GM20431 (cell line): ENCODE measurements around the gene NEDD4L.

ENCODE experiments used
- in situ Hi-C: fragments of 300-500 bp; cut with MseI, MboI; formaldehyde crosslinking; loops from one replicate; pipeline ENCODE4 v1.15.0; 2020; ENCODE audit warnings: low sequenced_read_pairs; ENCODE audit not compliant: unreplicated experiment

NEDD4L gene

DNA sequence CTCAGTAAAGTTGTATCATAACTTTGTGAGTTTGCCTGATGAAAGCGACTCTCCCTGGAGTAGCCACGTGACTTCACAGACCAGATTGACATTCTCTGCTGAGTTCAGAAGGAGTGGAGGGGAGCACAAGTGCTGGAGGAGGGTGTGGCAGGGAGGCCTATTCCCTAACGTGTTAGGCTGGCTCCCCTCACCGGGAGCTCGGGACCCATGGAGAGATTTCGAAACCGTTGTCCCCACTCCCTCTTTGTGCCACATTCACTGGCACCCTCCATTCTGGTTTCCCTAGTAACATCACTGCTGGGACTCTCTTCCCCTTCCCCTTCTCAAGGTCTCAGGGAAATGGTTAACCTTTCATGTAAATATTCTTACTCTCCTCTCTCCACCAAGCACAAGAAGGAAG is 304.9 kb downstream of the NEDD4L start:
- in situ Hi-C loops: no loop called here

DNA sequence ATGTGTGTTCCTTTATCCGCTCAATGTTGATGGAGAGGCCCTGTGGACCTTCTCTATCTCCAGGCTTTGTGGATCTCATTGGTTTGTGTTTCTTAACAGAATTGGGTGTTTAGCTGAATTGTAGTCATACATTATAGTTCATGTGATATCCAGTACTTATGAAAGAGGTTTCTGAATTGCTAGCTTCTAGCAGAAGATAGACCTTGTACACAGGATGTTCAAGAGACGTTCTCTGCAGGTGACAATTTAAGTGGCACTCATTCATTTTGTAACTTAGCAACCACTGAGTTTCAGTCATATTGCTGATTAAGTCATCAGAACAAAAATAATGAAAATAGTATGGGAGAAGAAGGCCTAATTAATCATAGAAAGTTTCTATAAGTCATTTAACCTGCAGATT is 305.6 kb downstream of the NEDD4L start:
- in situ Hi-C loops: no loop called here

DNA sequence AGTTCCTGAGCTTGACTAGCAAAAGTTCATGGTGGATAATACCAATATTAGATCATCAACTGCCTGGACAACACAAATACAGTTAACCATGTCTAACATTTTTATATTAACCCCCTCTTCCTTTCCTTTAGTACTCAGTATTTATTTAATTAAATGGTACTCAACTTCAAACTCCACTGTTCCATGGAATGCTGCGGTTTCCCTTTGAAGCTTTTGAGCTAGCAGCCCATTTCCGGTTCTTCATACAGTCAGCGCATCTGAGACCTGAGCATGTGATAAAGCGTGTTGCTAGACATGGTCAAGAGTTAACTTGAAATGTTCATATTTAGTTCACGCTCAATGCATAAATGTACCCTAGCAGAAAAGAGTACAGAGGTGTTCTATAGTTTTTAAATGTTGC is 306.5 kb downstream of the NEDD4L start:
- in situ Hi-C loops: no loop called here

DNA sequence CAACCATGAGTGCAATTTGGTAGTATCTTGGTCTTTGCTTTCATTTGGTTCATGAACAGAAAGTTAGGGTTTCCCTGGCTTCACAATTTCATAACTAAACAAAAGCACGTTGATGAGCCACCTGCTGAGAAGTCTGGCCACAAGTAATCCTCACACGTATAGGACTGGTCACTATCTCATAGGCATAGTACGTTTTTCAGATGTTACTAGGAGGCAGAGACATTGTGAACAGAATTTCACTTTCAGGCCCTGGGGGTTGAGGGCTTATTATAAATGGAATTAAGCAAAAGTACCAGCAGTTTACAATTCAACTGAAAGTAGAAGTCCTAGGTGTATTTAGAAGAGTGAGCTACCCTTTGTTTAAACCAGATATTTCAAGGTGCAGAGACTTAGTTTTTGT is 307.8 kb downstream of the NEDD4L start:
- in situ Hi-C loops: no loop called here

DNA sequence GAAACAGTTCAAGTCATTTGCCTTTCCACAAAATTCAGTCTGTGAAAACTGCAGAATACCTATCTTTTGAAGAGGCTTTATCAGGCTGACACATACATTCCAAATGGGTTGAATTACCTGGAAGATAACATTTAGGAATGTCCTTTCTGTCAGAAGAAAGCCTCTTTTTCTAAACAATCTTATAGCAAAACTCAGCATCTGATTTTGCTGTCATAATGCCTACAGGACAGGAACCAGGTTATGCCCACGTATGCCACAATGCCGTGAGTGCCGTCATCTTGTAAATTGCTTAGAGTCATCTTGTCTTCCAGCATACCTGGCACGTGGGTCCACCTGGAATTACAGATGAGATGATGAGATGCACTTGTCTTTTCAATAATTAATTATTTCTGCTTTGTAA is 309.6 kb downstream of the NEDD4L start:
- in situ Hi-C loops: no loop called here

DNA sequence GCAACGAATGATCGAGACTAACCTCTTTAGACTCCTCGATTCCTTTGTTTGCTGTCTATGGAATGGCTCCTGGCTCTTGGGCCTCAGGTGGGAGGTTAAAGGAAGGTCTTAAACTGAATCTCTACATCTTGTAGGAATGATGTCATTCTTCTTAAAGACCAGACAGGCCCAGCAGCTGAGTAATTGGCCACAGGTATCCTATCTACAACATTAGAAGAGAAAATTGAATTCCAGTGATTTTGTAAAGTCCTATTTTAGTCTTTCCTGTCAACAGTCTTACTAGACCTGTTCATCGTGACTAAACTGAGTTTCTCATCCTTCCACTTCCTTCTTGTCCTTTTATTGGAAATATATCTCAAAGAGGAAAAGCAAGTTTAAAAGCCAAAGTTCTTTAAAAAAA is 310.0 kb downstream of the NEDD4L start:
- in situ Hi-C loops: no loop called here

DNA sequence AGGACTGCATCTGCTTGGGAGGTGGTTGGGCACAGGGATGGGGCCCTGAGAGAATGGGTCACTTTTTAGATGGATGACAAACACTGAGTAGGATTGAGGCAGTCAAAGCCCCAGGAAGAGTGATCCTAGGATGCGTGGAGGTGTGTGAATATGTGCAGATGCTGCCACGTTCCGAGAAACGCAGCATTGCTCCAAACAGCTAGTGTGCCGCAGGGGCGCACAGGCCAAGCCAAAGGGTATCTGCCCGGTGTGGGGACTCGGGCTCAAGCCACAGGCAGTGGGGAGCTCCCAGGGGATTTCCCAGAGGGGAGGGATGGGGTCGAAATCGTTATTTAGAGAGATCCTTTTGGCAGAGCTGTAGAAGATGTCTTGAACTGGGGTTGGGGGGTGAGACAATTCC is 310.8 kb downstream of the NEDD4L start:
- in situ Hi-C loops: no loop called here

DNA sequence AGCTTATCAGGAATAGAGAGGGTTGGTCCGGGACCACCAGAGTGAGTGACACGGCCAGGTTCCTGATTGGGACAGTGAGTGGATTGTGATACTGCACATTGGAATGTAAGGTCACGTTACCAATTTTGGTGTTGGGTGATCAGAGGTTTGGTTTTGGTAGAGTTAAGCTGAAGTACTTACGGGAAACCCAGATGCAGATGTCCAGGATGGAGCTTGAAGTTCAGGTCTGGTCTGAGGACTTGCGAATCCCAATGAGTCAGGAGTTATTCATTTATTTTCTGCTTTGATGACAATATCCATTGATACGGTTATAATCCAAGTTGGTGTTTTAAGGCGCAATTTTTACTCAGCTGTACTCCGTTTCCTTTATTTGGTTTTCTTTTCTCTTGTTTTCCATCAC is 311.2 kb downstream of the NEDD4L start:
- in situ Hi-C loops: no loop called here

DNA sequence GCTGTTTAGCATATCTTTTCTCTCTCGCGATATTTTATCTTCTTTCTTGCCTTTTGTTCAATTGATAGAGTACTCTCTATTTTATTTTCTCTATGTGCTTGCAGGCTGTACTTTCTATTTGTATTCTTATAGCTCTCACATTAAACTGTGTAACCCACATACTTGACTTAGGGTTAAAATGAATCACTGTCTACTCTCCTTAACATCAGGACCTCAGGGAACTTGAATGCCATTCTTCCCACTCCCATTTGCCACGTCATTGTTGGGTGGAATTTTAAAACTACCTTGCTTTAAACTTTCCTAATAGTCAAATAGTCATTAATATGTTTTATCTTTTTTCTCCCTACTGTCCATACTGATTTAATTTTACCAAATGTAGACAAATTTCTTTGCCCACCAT is 315.2 kb downstream of the NEDD4L start:
- in situ Hi-C loops: no loop called here

DNA sequence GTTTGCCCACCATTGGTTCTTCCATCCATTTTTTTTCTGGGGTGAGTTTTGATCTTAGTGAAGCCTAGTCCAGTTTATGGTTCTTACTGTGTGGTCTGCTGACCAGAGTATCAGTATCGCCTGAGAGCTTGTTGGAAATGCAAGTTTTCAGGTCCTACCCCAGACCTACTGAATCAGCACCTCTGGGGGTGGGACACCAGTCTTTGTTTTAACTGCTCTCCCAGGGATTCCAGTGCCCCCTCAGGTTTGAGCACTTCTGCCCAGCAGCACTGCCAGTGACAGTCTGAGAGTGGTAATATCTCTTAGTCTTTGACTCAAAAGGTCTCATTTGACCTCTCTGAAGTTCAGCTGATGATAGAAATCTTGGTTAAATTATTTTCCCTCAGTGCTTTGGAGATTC is 315.6 kb downstream of the NEDD4L start:
- in situ Hi-C loops: no loop called here

DNA sequence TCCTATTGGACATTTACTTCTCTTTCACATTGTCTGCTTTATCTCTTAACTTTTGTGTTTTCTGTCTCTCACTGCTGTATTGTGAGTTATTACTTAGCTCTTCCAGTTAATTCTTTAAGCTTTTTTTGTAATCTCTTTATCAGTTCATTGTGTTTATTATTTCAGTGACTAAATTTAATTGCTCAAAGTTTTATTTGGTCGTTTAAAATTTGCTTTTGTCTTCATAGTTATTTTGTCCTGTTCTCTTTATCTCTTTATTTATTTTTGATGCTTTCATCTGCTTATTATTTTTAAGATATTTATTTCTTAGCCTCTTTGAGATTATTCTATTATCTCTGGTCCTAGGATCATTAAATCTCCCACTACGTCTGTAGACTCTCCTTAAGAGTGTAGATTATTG is 316.3 kb downstream of the NEDD4L start:
- in situ Hi-C loops: no loop called here

DNA sequence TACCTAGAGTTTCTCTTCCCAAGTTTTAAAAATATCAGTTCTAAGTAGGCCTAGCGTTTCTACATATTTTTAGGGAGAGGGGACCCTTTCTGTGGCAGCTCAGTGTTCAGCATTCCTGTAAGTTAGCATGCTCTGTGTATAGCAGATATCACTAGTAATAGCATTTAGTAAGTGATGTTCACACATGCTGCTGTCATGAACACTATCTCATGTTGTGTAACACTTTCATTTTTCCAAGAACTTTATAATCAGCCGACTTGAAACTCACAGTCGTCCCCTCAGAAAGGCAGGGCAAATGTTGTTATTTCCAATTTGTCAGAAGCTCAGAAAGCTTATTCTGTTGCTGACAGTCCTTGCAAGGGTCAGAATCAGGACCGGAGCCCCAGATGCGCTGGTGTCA is 317.2 kb downstream of the NEDD4L start:
- in situ Hi-C loops: no loop called here

DNA sequence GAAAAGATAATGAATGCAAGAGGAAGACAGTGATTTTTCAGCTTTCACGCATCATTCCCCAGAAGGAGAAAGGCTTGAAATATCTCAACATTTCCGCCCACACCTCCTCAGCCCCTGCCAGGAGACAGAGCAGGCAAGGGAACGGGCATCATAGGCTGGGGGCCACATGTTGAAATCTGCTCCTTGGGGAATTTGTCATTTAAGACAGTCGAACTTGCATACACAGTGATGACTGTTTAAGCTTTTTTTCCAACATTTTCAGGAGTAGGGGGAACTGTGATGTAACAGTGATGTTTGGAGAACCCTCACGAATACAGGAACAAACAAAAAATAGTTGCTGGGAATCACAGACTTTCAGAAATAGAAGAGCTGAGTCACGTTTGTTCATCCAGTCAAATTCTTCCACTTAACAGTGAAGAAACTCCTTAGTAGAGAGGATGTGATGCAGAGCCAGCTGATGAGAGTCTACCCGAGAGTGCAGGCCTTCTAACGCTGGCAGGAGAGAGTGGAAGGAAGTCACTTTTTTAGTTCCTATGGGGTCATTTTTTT is 318.1 kb downstream of the NEDD4L start:
- in situ Hi-C loops: no loop called here

DNA sequence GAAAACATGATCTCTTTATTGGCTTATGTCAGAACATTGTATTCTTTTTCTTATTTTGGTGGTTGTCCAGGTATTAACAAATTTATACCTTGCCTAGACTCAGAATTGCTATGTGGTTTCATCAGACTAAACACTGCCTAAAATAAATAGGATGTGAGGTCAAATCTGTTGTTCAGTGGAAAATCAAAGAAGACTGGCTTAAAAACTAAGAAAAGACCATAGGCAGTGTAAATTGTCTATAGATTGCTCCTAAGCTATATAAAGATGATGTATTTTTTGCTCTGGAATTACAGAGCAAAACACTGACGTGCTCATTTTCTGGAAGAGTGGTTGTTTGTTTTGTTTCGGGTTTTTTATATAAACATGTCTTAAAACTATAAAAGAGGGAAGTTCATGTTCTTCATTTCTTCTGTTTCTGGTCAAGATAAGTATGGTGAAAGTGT is 318.8 kb downstream of the NEDD4L start:
- in situ Hi-C loops: no loop called here

DNA sequence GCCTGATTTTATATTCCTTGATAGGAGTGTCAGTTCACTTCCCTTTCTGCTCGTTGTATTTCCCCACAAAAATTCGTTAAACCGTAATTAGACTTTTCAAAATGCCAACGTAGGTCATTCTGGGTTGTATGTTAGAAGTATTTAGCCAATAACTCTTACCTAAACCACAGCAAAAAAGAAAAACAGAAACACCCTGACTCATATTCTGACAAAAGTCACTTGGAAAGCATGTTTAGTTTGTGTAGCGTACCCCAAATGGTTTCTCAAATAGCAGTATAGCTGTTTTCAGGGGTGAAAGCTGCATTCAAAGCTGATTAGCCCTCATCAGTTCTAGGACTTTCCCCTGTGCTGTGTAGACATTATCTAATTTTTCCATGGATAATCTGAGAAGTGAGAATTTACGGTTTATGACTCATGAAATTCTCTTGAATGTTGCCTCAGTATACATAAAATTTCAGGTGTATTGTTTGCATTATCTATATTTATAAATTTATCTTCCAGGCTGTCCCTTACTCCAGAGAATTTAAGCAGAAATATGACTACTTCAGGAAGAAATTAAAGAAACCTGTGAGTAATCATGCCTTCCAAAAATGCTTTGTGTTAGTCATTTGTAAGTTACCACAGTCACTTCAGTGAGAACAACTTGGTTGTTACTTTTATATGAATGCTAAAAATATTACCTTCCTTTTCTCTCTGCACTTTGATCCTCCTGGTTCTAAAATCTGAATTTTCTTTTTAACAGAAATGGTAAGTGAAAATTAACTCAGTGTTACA is 319.9 kb downstream of the NEDD4L start:
- in situ Hi-C loops: no loop called here

DNA sequence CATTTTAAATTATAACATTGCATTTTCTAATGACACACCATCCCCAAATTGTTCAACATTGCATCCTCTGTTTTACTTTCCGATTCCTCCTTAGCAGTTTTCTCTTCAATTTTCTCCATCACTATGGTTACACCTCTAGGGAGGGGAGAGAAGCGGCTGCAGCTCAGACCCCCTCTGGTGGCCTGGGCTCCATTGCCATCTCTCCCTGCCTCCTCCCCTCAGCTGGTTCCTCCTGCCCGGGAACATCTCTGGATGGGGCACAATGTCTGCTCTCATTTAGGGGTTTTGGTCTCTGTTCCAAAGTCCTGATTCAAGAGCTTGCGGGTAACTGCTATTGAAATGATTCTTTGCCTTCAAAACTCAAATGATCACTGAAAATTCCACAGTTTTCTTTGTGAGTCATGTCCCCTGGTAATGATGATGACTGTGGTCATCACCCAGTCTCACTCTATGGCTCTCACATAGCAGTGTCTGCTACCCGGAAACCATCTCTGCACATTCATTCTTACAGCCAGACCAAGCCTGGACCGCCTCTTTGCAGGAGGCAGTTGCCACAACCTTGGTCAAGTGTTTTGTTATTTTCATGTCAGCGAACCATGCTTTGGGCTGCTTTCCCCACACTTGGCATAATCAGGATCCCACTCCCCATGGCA is 321.0 kb downstream of the NEDD4L start:
- in situ Hi-C loops: no loop called here

DNA sequence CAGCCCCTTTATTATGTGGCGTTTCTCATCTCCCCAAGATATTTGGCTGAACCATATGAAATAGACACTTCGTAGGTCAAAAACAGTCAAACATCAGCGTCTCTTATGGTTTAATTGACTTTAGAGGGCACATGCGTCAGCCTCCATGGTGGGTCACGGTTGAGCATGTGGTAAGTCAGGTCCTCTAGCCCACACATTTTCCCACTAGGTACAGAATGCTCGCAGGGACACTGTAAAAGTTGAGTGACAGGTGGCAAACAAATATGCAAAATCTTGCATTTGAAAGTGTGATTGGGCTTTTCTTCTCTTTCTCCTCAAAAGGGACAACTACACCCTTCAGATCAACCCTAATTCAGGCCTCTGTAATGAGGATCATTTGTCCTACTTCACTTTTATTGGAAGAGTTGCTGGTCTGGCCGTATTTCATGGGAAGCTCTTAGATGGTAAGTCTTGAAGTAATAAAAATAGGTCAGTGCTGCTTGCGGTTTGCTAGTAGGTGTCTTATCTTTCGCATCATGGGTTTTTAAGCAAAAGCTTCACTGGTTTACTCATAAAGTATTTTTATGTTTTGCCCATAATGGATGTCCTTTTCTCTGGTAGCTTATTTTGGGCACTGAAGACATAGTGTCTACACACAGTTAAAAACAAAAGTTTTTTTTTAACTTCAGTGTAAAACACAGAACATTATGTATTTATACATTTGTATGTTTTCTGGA is 323.6 kb downstream of the NEDD4L start:
- in situ Hi-C loops: no loop called here

DNA sequence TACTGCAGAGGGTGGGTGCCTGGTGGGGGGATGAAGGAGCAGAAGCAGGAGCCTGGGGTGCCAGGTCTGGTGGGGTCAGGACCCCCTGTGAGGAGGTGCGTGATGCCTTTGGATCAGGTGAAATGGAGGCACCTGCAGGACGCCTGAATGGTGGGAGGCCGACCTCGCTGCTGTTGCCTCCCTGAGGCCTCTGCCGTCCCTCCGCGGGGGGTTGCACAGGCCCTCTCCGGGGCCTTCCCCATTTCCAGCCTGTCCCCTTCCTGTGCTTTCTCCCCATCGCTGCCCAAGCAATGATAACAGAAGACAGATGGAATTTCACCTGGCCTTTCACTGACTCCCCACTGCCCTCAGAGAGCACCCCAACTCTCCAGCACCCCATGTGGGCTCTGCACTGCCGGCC is 325.6 kb downstream of the NEDD4L start:
- in situ Hi-C loops: no loop called here

DNA sequence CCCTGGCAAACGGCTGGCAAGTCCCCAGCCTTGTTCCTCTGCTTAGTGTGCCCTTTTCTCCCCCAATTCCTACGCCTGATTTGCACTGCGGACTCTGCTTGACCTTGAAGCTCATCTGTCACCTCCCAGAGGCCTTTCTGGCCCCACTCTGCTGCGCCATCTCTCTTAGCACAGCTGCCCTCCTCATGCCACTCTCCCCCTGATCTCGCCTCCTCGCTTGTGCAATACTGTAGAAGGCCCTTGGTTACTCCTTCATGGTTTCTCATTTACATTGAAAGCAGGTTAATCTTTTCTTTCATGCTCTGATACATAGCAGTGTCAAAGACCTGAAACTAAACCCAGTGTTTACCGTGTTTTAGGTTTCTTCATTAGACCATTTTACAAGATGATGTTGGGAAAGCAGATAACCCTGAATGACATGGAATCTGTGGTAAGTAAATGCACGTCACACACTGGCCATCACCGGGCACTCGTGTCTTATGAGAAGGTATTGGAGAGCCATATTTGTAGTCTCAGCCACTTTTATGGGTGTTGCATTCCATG is 326.1 kb downstream of the NEDD4L start:
- in situ Hi-C loops: no loop called here

DNA sequence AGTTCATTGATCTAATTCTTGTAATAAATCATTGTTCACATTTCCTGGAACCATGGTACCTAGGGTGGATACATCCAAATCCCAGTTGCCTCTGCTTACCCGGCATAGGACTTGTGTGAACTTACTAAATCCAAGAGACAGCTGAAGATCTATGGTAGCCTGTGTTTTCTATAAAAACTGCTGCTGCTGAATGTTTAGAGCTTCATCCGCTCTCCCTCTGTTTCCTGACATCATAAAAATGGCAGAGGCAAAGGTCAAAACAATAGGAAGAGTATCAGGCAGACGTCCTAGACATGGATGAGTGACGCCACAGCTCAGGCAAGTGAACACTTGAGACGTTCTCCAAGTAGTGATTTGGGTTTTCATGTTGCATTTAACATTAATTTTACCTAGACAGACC is 326.6 kb downstream of the NEDD4L start:
- in situ Hi-C loops: no loop called here

DNA sequence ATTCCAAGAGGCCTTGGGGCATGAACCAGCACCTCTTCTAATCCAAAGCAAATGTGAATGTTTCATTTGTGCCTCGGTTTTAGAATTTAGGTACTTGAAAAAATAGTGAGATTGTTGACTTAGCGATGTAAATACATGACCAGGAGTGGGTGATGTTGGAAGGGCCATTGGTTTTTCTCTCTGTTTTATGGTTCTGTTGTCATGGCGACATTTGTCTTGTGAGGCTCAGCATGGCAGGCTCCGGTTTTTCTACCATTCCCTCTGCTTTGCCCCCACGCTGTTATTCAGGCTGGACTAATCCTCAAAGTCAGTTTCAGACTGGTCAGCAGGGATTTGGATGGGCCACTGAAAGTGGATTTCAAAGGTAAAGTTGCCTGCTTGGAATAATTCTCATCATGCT is 329.5 kb downstream of the NEDD4L start:
- in situ Hi-C loops: no loop called here
